ENCODE measurements around the gene SIRT5. TPM values are rescaled to one million over a fixed set of nuclear protein-coding genes. Genes with fewer than 3 reads are reported as not detected.

The SIRT5 gene
- total and polyA plus RNA-seq, 8 donors = 9.0 to 18.2 (median 16.4) TPM

DNA sequence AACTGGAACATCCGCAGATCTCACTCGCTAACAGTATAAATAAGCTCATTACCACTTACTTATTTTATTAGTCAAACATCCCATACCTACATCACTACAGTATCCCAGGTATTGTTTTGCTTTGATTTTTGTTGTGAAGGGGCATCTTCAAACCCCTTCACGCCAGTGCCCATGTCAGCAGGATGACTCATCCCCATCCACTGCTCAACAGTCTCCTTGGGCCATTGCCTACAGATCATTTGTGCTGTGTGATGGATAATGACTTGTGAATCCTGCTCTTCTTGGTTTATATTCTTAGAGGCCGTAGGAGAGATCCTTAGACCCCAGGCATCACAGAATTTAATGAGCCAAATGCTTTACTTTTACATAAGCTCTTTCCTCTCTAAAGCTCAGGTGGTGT lies 8.5 kb upstream of the SIRT5 start:
- intact Hi-C loops (cut with DNase I) = no loop called here
- TF ChIP-seq, protein P1, sequence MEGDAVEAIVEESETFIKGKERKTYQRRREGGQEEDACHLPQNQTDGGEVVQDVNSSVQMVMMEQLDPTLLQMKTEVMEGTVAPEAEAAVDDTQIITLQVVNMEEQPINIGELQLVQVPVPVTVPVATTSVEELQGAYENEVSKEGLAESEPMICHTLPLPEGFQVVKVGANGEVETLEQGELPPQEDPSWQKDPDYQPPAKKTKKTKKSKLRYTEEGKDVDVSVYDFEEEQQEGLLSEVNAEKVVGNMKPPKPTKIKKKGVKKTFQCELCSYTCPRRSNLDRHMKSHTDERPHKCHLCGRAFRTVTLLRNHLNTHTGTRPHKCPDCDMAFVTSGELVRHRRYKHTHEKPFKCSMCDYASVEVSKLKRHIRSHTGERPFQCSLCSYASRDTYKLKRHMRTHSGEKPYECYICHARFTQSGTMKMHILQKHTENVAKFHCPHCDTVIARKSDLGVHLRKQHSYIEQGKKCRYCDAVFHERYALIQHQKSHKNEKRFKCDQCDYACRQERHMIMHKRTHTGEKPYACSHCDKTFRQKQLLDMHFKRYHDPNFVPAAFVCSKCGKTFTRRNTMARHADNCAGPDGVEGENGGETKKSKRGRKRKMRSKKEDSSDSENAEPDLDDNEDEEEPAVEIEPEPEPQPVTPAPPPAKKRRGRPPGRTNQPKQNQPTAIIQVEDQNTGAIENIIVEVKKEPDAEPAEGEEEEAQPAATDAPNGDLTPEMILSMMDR (IDR thresholded peaks at IDR 0.05) = no peak
- ATAC-seq = no peak
- Histone ChIP-seq H3K4me1 (peaks cover 0 to 13% of the 10 kb centered on the region in 2 donors), H3K27me3 (no peaks in the 10 kb centered on the region), H3K36me3 (no peaks in the 10 kb centered on the region), H3K4me3 (no peak overlapping the region), H3K9me3 (no peaks in the 10 kb centered on the region), H3K27ac (no peak overlapping the region)
- DNase-seq = no peak

DNA sequence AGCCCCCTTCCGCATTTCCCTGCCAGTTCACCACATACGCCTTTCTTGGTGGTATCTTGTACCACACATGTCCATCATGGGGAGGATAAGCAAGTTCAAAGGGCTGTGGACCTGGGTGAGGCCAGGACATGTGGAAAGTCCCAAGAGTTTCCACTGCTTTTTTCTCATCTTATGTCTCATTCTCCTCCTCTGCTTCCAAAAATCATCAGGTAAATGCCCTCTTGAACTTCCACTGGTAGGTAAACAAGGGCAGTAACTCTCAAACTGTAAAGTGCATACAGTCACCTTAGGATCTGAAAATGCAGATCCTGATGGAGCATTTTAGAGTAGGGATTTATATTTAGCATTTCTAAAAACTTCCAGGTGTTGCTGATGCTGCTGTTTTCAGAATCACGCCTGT lies 7.9 kb upstream of the SIRT5 start:
- intact Hi-C loops (cut with DNase I) = no loop called here
- ATAC-seq = no peak

DNA sequence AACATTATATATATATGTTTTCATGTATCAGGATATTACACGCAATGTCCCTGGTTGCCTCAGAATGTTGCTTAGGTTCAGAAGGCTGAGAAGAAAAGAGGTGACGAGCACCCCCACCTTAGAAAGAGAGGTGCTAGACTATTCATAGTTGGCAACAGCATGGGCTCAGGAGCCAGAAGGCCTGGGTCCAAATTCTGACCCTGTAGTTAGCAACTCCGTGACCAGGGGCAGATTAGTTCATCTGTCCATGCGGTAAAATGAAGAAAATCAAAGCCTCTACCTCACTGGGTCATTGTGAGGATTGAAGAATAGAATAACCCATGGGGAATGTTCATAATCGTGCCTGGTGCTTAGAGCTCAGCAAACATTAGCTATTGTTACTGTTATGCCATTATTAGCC lies 5.4 kb upstream of the SIRT5 start:
- peaks cover 0 to 7% of the 10 kb centered on the region in 2 donors for H3K4me1 ChIP-seq
- ATAC-seq (no peak), DNase-seq (no peak)
- no peak overlapping the region for H3K27ac ChIP-seq
- no peaks in the 10 kb centered on the region for H3K36me3 ChIP-seq
- no peaks in the 10 kb centered on the region for H3K27me3 ChIP-seq
- TF ChIP-seq, protein P1 (IDR thresholded peaks at IDR 0.05) = no peak
- intact Hi-C loops (cut with DNase I) = no loop called here
- H3K9me3 ChIP-seq = no peaks in the 10 kb centered on the region
- no peak overlapping the region for H3K4me3 ChIP-seq

More for the DNA sequence above, 7.9 kb upstream of the SIRT5 start:
- H3K27ac ChIP-seq = no peak overlapping the region
- H3K9me3 ChIP-seq = no peaks in the 10 kb centered on the region
- no peak for DNase-seq
- no peaks in the 10 kb centered on the region for H3K27me3 ChIP-seq
- no peaks in the 10 kb centered on the region for H3K36me3 ChIP-seq
- no peak overlapping the region for H3K4me3 ChIP-seq
- peaks cover 0 to 7% of the 10 kb centered on the region in 2 donors for H3K4me1 ChIP-seq
- TF ChIP-seq, protein P1 (IDR thresholded peaks at IDR 0.05) = no peak

DNA sequence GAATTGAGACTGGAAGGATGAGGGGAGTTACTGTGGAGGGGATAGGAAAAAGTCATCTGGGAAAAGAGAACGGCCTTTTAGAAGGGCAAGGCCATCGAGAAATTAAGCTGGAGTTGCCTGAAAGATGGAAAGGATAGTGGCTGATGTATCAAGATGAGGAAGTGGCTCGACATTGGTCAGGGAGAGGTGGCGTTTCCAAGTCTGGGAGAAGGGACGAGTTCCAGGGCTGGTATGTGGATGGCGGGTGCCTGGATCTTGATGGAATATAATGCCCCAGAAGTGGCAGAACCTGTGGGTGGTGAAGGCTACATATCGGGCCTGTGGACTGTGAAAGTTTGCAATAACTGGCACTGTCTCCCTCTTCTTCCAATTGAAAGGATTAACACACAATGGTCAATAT lies 2.2 kb upstream of the SIRT5 start:
- DNase-seq (no peak), ATAC-seq (no peak)
- Histone ChIP-seq H3K4me1 (peaks cover 0 to 23% of the 10 kb centered on the region in 2 donors), H3K9me3 (no peaks in the 10 kb centered on the region), H3K4me3 (no peak overlapping the region), H3K27me3 (no peaks in the 10 kb centered on the region), H3K36me3 (no peaks in the 10 kb centered on the region), H3K27ac (no peak overlapping the region)
- TF ChIP-seq, protein P1 (IDR thresholded peaks at IDR 0.05) = no peak
- intact Hi-C loops (cut with DNase I) = no loop called here

DNA sequence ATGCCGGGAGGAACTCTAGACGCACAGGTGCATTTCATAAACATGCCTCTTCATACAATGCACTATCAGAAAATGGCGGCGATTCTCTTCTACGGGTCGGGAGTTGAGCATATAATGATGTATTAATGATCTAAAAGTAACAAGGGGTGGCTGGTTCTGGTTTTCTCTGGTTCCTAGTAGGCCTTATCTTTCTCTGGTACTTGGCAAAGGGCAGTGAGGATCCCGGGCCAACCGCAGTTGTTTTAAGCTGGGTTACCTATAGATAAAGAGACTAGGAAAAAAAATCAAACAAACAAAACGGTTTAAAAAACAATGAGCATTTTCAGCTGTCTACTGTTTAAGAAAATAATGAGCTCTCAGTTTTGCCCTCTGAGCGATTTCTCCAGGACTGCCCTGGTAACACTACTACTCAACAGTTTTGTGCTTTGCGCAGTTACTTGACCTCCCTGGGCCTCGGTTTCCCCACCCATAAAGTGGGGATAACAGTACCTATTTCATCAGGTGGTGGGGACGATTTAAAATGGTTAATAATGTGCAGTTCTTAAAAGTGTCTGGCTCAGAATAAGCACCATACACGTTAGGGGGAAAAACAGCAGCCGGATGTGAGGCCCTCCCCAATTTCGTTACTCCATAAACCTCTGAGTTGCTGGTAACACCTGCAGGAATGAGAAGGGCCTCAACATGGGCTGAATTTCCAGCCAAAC lies 1.3 kb upstream of the SIRT5 start:
- Histone ChIP-seq H3K4me1 (peaks cover 0 to 23% of the 10 kb centered on the region in 2 donors), H3K27ac (peak overlapping the region in 1 of 2 donors; percentile 97), H3K9me3 (no peaks in the 10 kb centered on the region), H3K36me3 (no peaks in the 10 kb centered on the region), H3K4me3 (peak overlapping the region in 1 of 2 donors; percentile 86), H3K27me3 (no peaks in the 10 kb centered on the region)
- ATAC-seq = no peak
- TF ChIP-seq, protein P1 (IDR thresholded peaks at IDR 0.05) = no peak
- DNase-seq = no peak
- intact Hi-C loops (cut with DNase I) = no loop called here

Measured in left lung (tissue), 10 donors.